ENCODE data around the gene FERMT2.

GRCh38 chr14:52900731-52901130 lies 50.1 kb downstream of the FERMT2 start:
- TF ChIP-seq CTCF (IDR thresholded peaks at IDR 0.05) (no peak), POLR2A (IDR thresholded peaks at IDR 0.05) (no peak)
